Cardiac fibroblast (primary cell): ENCODE data around the gene MAP3K6.
"Not testable (repeated sequence)": the region's sequence is repeated elsewhere in the genome, so short reads cannot be mapped to it uniquely, and the experiment has no call there.

ENCODE experiments used
- DNase-seq, 2 donors: peaks; one replicate each; pipeline versions ENCODE4 v3.0.0 to v3.0.0-alpha.2; 2010; ENCODE audit warnings: low read depth in 2 of 2
- H3K4me3 ChIP-seq, 2 donors: replicated peaks in 1 of 2; 1 replicate in 1 of 2; 2 replicates in 1 of 2; pipeline ENCODE4 v1.5.1; 2011; ENCODE audit warnings: low read depth in 2 of 2, low read length in 2 of 2, mild to moderate bottlenecking in 2 of 2, moderate library complexity in 1 of 2
- CTCF ChIP-seq: IDR thresholded peaks from one replicate; pipeline ENCODE4 v1.5.1; 2011; ENCODE audit warnings: low read depth, mild to moderate bottlenecking, low read length, inconsistent platforms

MAP3K6 gene

GRCh38 chr1:27366411-27367159, at the start of gene MAP3K6:
TSS of gene MAP3K6 (minus strand) at chr1:27366961. CDS start at chr1:27366597, 364 bp downstream.
- DNase-seq: peak; percentile 84 to 88
- H3K4me3 ChIP-seq: peak within 1 kb of the TSS; percentile 78 to 87
- TF ChIP-seq CTCF: no peak

DNA sequence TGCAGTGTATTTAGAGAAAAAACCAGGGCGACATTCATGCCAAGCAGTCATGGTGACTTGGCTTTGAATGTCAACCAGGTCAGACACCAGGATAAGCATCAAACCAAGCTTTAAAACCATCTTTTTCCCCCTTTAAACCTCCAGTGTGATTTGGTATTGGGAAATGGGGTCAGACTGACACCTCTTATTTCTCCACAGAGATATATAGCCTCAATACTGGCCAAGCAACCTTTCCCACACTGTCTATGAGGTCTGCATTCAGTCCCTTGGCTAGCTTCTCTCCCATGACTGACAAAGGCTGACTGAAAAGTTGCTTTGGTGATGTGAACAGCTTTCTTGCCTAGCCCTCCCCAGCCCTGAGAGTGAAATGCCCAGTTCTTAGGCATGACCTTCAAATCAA, 47.3 kb upstream of the MAP3K6 start:
- H3K4me3 ChIP-seq: no peak overlapping the region
- no peak for TF ChIP-seq CTCF
- DNase-seq: no peak

GRCh38 chr1:27413004-27413403, 46.2 kb upstream of the MAP3K6 start:
- no peak overlapping the region for H3K4me3 ChIP-seq
- DNase-seq: no peak
- TF ChIP-seq CTCF: no peak

DNA sequence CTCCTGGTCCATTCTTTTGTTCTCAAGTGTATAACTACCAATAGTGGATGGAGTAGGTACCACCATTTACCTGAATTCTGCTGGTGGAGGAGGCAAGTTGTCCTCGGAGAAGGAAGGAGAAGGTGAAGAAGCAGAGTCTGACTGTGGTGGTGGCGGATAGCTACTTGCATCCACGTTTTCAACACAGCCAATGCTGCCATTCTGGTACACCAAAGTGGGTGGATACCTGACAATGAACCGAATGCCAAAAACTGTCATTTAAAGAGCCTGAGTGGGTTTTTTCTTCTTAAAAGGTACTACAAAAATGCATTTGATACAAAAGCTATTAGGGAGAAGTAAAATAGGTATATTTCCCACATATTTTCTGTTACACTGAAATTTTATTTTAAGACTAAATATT, 45.7 kb upstream of the MAP3K6 start:
- no peak for DNase-seq
- no peak for TF ChIP-seq CTCF
- H3K4me3 ChIP-seq: no peak overlapping the region

GRCh38 chr1:27410709-27411108, 43.9 kb upstream of the MAP3K6 start:
- no peak for DNase-seq
- no peak for TF ChIP-seq CTCF
- H3K4me3 ChIP-seq: no peak overlapping the region

DNA sequence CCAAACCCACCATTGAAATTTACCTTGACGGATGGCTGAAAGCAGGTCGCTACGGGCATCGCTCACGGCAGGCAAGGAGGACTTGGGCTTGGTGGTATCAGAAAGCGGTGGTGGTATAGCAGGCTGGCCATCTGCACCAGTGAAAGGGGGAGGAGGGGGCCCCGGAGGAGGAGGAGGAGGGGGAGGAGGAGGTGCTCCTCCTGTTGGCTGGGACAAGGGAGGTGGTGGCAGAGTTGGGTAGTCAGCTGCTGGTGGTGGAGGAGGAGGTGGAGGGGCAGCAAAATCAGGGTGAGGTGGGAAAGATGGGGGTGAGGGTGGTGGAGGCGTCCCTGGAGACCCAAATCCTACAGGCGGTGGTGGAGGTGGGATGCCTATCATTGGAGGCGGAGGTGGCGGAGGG, 42.9 kb upstream of the MAP3K6 start:
- no peak for TF ChIP-seq CTCF
- no peak overlapping the region for H3K4me3 ChIP-seq
- no peak for DNase-seq

DNA sequence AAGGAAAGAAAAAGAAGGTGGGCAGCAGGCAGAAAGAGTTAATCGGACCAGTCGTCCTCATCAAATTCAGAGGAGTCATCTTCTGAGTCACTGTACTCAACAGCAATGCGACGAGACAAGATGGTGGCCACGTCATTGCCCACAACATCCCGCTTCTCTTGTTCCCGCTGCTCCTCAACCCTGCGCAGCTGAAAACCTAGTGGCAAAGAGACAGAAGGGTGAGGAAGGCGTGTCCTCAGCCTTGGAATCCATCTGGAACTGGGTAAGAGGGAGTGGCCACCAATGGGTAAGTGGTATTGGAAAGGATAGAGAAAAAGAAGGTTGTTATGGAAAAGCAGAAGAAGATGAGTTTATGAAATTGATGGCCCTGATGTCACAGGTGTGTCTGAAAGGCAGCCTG, 41.4 kb upstream of the MAP3K6 start:
- DNase-seq: peak in 1 of 2 donors; percentile 49
- no peak overlapping the region for H3K4me3 ChIP-seq
- no peak for TF ChIP-seq CTCF

DNA sequence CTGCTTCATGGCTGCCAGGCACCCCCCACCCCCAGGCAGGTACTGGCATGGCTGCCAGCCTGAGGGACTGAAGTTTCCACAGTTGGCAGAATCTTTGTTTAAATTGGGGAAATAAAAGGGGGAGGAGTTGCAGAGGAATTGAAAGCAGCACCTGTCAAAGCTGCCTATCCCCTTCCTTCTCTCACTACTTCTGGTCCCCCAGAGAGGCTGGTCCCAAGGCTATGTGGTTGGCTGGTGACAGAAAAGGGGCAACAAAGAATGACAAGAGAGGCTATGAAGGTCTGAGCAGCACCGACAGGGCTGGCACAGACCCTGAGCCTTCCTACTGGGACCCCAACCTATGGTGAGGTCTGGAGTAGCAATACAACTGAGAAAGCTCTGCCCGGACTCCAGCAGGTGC, 40.0 kb upstream of the MAP3K6 start:
- not testable (repeated sequence) for H3K4me3 ChIP-seq, DNase-seq
